NCI-H187 (cell line): ENCODE results near the gene PMPCA.

Experiments used
- DNase-seq, 2 experiments: peaks; one replicate each; lab custom pipeline; 2025; lab: John Stamatoyannopoulos, UW

PMPCA gene

GRCh38 chr9:136436055-136436634, 25.7 kb downstream of the PMPCA start:
- no peak for DNase-seq

GRCh38 chr9:136437430-136437829, 27.0 kb downstream of the PMPCA start:
- no peak for DNase-seq

- DNase-seq, result no peak
These were observed 27.5 kb downstream of the PMPCA start for GRCh38 chr9:136437839-136438547.

GRCh38 chr9:136438548-136439480, 28.4 kb downstream of the PMPCA start:
- DNase-seq, result no peak

- DNase-seq, result peak in 1 of 2 experiments; percentile 15
These were observed 29.3 kb downstream of the PMPCA start, which contains the start of gene INPP5E for GRCh38 chr9:136439481-136440408. TSS of gene INPP5E (minus strand) at chr9:136439845. CDS start at chr9:136439419, 426 bp downstream.

GRCh38 chr9:136441191-136441680, 30.8 kb downstream of the PMPCA start:
- DNase-seq, result no peak

GRCh38 chr9:136441681-136442245, 31.3 kb downstream of the PMPCA start:
- no peak for DNase-seq

- DNase-seq, result no peak
These were observed 31.8 kb downstream of the PMPCA start for GRCh38 chr9:136442265-136442664.

- DNase-seq, result no peak
These were observed 32.6 kb downstream of the PMPCA start for GRCh38 chr9:136443087-136443486.

- DNase-seq, result no peak
These were observed 33.2 kb downstream of the PMPCA start for GRCh38 chr9:136443687-136444086.

- DNase-seq, result no peak
These were observed 33.6 kb downstream of the PMPCA start for GRCh38 chr9:136444102-136444501.

GRCh38 chr9:136445799-136446198, 35.3 kb downstream of the PMPCA start:
- no peak for DNase-seq

GRCh38 chr9:136447173-136447778, 36.8 kb downstream of the PMPCA start:
- no peak for DNase-seq

GRCh38 chr9:136448655-136449054, 38.2 kb downstream of the PMPCA start:
- no peak for DNase-seq

GRCh38 chr9:136451221-136451877, 40.9 kb downstream of the PMPCA start:
- DNase-seq, result no peak

GRCh38 chr9:136453326-136453725, 42.9 kb downstream of the PMPCA start:
- DNase-seq, result no peak

GRCh38 chr9:136454026-136454796, 43.8 kb downstream of the PMPCA start:
- no peak for DNase-seq

GRCh38 chr9:136455043-136456002, 44.9 kb downstream of the PMPCA start:
- no peak for DNase-seq
